ENCODE results near the gene CCDC89.

Gene CCDC89

GRCh38 chr11:85685820-85686459 is at the start of gene CCDC89:
Gene CCDC89 (minus strand): TSS chr11:85686195. CDS start chr11:85686130, 65 bp downstream.
- in situ Hi-C loops (cut with HindIII; ENCODE audit: low sequenced_read_pairs): no loop called here

- in situ Hi-C loops (cut with HindIII; ENCODE audit: low sequenced_read_pairs): no loop called here
Measured at GRCh38 chr11:85732965-85733364, 47.0 kb upstream of the CCDC89 start.

GRCh38 chr11:85726381-85726780 is 40.4 kb upstream of the CCDC89 start:
- in situ Hi-C loops (cut with HindIII; ENCODE audit: low sequenced_read_pairs): no loop called here

GRCh38 chr11:85725510-85726258 is 39.7 kb upstream of the CCDC89 start:
- in situ Hi-C loops (cut with HindIII; ENCODE audit: low sequenced_read_pairs): no loop called here

GRCh38 chr11:85724748-85725465 is 38.9 kb upstream of the CCDC89 start:
- in situ Hi-C loops (cut with HindIII; ENCODE audit: low sequenced_read_pairs): no loop called here

- in situ Hi-C loops (cut with HindIII; ENCODE audit: low sequenced_read_pairs): no loop called here
Measured at GRCh38 chr11:85723088-85723487, 37.1 kb upstream of the CCDC89 start.

GRCh38 chr11:85721191-85721590 is 35.2 kb upstream of the CCDC89 start:
- in situ Hi-C loops (cut with HindIII; ENCODE audit: low sequenced_read_pairs): no loop called here

GRCh38 chr11:85718991-85719807 is 33.2 kb upstream of the CCDC89 start:
- in situ Hi-C loops (cut with HindIII; ENCODE audit: low sequenced_read_pairs): no loop called here

- in situ Hi-C loops (cut with HindIII; ENCODE audit: low sequenced_read_pairs): no loop called here
Measured at GRCh38 chr11:85718126-85718943, 32.3 kb upstream of the CCDC89 start.

GRCh38 chr11:85717429-85717828 is 31.4 kb upstream of the CCDC89 start:
- in situ Hi-C loops (cut with HindIII; ENCODE audit: low sequenced_read_pairs): no loop called here

GRCh38 chr11:85712953-85713352 is 27.0 kb upstream of the CCDC89 start:
- in situ Hi-C loops (cut with HindIII; ENCODE audit: low sequenced_read_pairs): no loop called here

GRCh38 chr11:85710917-85711316 is 24.9 kb upstream of the CCDC89 start:
- in situ Hi-C loops (cut with HindIII; ENCODE audit: low sequenced_read_pairs): no loop called here

GRCh38 chr11:85709941-85710702 is 24.1 kb upstream of the CCDC89 start:
- in situ Hi-C loops (cut with HindIII; ENCODE audit: low sequenced_read_pairs): no loop called here

- in situ Hi-C loops (cut with HindIII; ENCODE audit: low sequenced_read_pairs): no loop called here
Measured at GRCh38 chr11:85705800-85706199, 19.8 kb upstream of the CCDC89 start.

GRCh38 chr11:85704967-85705366 is 19.0 kb upstream of the CCDC89 start:
- in situ Hi-C loops (cut with HindIII; ENCODE audit: low sequenced_read_pairs): no loop called here

GRCh38 chr11:85699957-85700741 is 14.2 kb upstream of the CCDC89 start:
- in situ Hi-C loops (cut with HindIII; ENCODE audit: low sequenced_read_pairs): no loop called here

GRCh38 chr11:85698195-85698594 is 12.2 kb upstream of the CCDC89 start:
- in situ Hi-C loops (cut with HindIII; ENCODE audit: low sequenced_read_pairs): no loop called here

GRCh38 chr11:85697747-85698146 is 11.8 kb upstream of the CCDC89 start:
- in situ Hi-C loops (cut with HindIII; ENCODE audit: low sequenced_read_pairs): no loop called here

- in situ Hi-C loops (cut with HindIII; ENCODE audit: low sequenced_read_pairs): no loop called here
Measured at GRCh38 chr11:85695546-85695945, 9.6 kb upstream of the CCDC89 start.

Data from DLD1 (cell line).